Suprapubic skin (tissue), 3 donors: ENCODE results near the gene PCDH15.

Experiments
- EP300 ChIP-seq: sonication (generic); formaldehyde crosslinking; IDR thresholded peaks from one replicate; pipeline ENCODE4 v1.6.1; 2017; ENCODE audit warnings: antibody characterized with exemption
- POLR2A ChIP-seq, 2 donors: fragments of 450-650 bp; IDR thresholded peaks; one replicate each; pipeline ENCODE4 v1.6.1; 2017; ENCODE audit warnings: antibody characterized with exemption in 2 of 2, mild to moderate bottlenecking in 2 of 2, moderate library complexity in 2 of 2
- TF ChIP-seq, protein P1 (sequence below), 2 donors: fragments of 200-600 bp in 1 of 2; fragments of 450-650 bp in 1 of 2; sonication (generic) in 1 of 2; IDR thresholded peaks; one replicate each; pipeline ENCODE4 v1.5.1; 2016 to 2019; ENCODE audit warnings: antibody characterized with exemption in 2 of 2, mild to moderate bottlenecking in 1 of 2, moderate library complexity in 1 of 2

DNA sequence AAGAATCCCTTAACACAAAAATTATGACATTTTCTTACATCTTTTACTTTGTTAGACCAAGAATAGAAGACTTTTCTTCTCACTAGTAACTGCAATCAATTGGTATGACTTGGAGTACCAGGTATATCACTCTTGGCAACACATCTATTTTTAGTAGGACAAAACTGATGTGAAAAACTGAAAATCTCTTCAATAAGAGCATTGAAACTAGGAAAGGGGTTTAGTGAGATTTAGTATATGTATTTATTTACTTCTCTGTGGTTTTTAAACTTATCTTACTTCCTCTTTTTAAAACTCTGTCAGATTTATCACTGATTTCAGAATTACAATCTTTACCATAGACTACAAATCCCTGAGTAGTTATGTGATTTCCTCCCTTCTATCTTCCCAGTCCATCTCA lies 366.2 kb downstream of the PCDH15 start:
- TF ChIP-seq, protein P1, sequence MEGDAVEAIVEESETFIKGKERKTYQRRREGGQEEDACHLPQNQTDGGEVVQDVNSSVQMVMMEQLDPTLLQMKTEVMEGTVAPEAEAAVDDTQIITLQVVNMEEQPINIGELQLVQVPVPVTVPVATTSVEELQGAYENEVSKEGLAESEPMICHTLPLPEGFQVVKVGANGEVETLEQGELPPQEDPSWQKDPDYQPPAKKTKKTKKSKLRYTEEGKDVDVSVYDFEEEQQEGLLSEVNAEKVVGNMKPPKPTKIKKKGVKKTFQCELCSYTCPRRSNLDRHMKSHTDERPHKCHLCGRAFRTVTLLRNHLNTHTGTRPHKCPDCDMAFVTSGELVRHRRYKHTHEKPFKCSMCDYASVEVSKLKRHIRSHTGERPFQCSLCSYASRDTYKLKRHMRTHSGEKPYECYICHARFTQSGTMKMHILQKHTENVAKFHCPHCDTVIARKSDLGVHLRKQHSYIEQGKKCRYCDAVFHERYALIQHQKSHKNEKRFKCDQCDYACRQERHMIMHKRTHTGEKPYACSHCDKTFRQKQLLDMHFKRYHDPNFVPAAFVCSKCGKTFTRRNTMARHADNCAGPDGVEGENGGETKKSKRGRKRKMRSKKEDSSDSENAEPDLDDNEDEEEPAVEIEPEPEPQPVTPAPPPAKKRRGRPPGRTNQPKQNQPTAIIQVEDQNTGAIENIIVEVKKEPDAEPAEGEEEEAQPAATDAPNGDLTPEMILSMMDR (IDR thresholded peaks at IDR 0.05), result no peak
- no peak for TF ChIP-seq POLR2A (IDR thresholded peaks at IDR 0.05)
- TF ChIP-seq EP300, result no peak
